ENCODE measurements around the gene EGFL8. TPM values are rescaled to one million over a fixed set of nuclear protein-coding genes. Genes with fewer than 3 reads are reported as not detected.

Gene EGFL8
- total and polyA plus RNA-seq, 2 donors (not counting 3 experiments of a cell fraction or from before 2014, with no cell fraction given) = 9.0 to 12.6 TPM

DNA sequence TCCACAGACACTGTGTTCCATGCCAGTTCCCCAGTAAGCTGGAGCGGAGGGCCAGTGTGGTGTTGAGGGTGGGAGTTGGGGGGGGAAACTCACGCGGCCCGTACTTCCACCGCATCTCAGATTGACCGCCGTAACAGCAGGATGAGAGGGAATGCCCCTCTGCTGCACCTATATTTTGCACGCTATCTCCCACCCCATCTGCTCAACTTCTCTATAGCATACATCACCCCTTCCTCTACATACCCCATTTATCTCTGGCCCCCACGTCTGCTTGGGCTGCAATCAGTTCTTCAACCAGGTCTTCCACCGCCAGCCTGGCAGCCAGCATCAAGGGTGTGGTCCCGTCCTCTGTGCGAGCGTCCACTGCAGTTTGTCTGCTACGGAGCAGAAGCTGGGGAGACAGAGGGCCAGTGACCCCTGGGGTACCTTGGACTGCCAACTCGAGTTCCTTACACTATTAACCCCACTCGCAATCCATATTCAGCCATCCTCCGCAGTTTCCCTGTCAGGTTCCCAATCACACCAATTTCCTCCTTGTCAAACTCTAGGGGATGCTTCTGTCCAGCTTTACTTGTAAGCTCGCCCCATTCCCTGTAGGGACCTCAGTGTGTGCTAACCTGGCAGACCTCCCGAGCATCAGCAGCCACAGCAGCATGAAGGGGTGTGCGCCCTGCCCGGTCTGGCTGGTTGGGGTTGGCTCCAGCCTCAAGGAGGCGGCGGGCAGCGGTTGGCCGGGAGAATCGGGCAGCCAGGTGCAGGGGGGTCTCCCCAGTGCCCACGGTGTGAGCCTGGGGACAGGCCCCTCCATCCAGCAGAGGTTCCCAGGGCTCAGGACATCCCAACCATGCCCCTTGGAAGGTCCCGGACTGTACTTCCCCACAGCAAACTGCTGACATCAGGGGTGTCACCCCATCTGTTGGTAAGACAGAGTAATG, 32.6 kb downstream of the EGFL8 start:
- peaks cover 29% of the 10 kb centered on the region for H3K4me1 ChIP-seq (ENCODE audit: control insufficient read depth, extremely low read depth, insufficient read depth, low read length)
- peak overlapping the region; percentile 13 for H3K4me2 ChIP-seq (ENCODE audit: insufficient read depth, low read length)
- H4K20me1 ChIP-seq (replicated peaks; ENCODE audit: control insufficient read depth, extremely low read depth, insufficient read depth, low read length) = no peaks in the 10 kb centered on the region
- H3K9me1 ChIP-seq (replicated peaks; ENCODE audit: control insufficient read depth, extremely low read depth, insufficient read depth, low read length) = no peaks in the 10 kb centered on the region
- DNase-seq (ENCODE audit: low read depth, low spot score) = peak; percentile 53
- ChIA-PET CTCF (interaction anchor here (0.9 to 1.6 kb wide), 5 partner anchors 45 to 641 kb away, joined by 3 to 7 read pairs (median 3); partner anchors contain the start of genes PRRT1 and TAP2), POLR2A (interaction anchor here (0.6 to 1.6 kb wide), 3 partner anchors 18 to 48 kb away, joined by 3 to 4 read pairs (median 4); no protein-coding TSS in a partner anchor)
- peak overlapping the region; percentile 99 for H3K27ac ChIP-seq (ENCODE audit: insufficient read depth, low read depth, low read length)
- no peaks in the 10 kb centered on the region for H3K27me3 ChIP-seq (ENCODE audit: control insufficient read depth in 2 of 2, insufficient read depth in 2 of 2, low read length in 2 of 2)
- no peak for FAIRE-seq
- H3K36me3 ChIP-seq (ENCODE audit: control insufficient read depth in 2 of 2, extremely low read depth in 1 of 2, insufficient read depth in 2 of 2, low read length in 2 of 2) = peaks cover 2 to 5% of the 10 kb centered on the region in 2 experiments
- TF ChIP-seq, protein P1, sequence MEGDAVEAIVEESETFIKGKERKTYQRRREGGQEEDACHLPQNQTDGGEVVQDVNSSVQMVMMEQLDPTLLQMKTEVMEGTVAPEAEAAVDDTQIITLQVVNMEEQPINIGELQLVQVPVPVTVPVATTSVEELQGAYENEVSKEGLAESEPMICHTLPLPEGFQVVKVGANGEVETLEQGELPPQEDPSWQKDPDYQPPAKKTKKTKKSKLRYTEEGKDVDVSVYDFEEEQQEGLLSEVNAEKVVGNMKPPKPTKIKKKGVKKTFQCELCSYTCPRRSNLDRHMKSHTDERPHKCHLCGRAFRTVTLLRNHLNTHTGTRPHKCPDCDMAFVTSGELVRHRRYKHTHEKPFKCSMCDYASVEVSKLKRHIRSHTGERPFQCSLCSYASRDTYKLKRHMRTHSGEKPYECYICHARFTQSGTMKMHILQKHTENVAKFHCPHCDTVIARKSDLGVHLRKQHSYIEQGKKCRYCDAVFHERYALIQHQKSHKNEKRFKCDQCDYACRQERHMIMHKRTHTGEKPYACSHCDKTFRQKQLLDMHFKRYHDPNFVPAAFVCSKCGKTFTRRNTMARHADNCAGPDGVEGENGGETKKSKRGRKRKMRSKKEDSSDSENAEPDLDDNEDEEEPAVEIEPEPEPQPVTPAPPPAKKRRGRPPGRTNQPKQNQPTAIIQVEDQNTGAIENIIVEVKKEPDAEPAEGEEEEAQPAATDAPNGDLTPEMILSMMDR (IDR thresholded peaks at IDR 0.05; ENCODE audit: extremely low read depth in 1 of 2, insufficient read depth in 1 of 2, low read depth in 1 of 2, low read length in 2 of 2) = no peak
- peak; percentile 48 for TF ChIP-seq POLR2AphosphoS5 (IDR thresholded peaks at IDR 0.05; ENCODE audit: insufficient read depth, low read depth, low read length)
- H2AFZ ChIP-seq (ENCODE audit: low read depth, low read length) = no peak overlapping the region
- peak overlapping the region; percentile 99 for H3K9ac ChIP-seq (replicated peaks; ENCODE audit: extremely low read depth, insufficient read depth, low read length)
- intact Hi-C loops (cut with micrococcal nuclease) = loop anchor here (1.0 to 10.0 kb wide), 5 partner anchors 48 to 532 kb away; partner anchors contain the start of genes C6orf47, CSNK2B, GPANK1 and LY6G5B
- dilution Hi-C loops (cut with MboI; ENCODE audit: extremely low pct_ligation_motif_present, low sequenced_read_pairs) = no loop called here
- BruUV-seq (replicated peaks) = no TSS peak
- H3K4me3 ChIP-seq (replicated peaks in 1 of 3; ENCODE audit: insufficient read depth in 1 of 3, low read depth in 1 of 3, low read length in 3 of 3) = peak overlapping the region in 2 of 3 experiments; percentile 6 to 48
- H3K79me2 ChIP-seq (ENCODE audit: control insufficient read depth, insufficient read depth, low read length) = peaks cover 3% of the 10 kb centered on the region
- no peaks in the 10 kb centered on the region for H3K9me3 ChIP-seq (replicated peaks; ENCODE audit: control insufficient read depth, insufficient read depth, low read length)

DNA sequence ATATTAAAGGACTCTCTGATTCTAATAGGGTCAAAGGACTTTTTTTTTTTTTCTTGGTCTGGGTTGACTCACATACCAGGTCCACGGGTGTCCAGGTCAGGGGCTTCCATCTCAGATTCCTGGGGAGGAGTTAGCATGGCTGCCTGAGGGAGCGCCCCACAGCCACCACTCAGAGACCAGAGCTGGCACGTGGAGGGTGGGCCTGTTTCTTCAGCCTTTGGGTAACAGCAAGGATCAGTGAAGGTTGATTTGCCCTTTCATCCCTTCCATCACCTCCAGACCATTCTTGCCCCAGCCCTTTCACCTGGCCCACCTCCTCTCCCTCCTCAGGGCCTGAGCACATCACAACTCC, 33.9 kb downstream of the EGFL8 start:
- H2AFZ ChIP-seq (ENCODE audit: low read depth, low read length) = no peak overlapping the region
- peak overlapping the region; percentile 13 for H3K27ac ChIP-seq (ENCODE audit: insufficient read depth, low read depth, low read length)
- no peak for FAIRE-seq
- no peak for DNase-seq (ENCODE audit: low read depth, low spot score)
- intact Hi-C loops (cut with micrococcal nuclease) (loop anchor here (10.0 kb wide), 2 partner anchors 154 to 534 kb away; partner anchors contain the start of genes C6orf47, CSNK2B, GPANK1 and LY6G5B), dilution Hi-C loops (cut with MboI; ENCODE audit: extremely low pct_ligation_motif_present, low sequenced_read_pairs) (no loop called here)
- no TSS peak for BruUV-seq (replicated peaks)
- POLR2A ChIA-PET = no interaction called here
- H3K79me2 ChIP-seq (ENCODE audit: control insufficient read depth, insufficient read depth, low read length) = no peaks in the 10 kb centered on the region
- no peaks in the 10 kb centered on the region for H4K20me1 ChIP-seq (replicated peaks; ENCODE audit: control insufficient read depth, extremely low read depth, insufficient read depth, low read length)
- H3K9me3 ChIP-seq (replicated peaks; ENCODE audit: control insufficient read depth, insufficient read depth, low read length) = no peaks in the 10 kb centered on the region
- H3K9me1 ChIP-seq (replicated peaks; ENCODE audit: control insufficient read depth, extremely low read depth, insufficient read depth, low read length) = no peaks in the 10 kb centered on the region
- peaks cover 19% of the 10 kb centered on the region for H3K4me1 ChIP-seq (ENCODE audit: control insufficient read depth, extremely low read depth, insufficient read depth, low read length)
- peaks cover 2 to 5% of the 10 kb centered on the region in 2 experiments for H3K36me3 ChIP-seq (ENCODE audit: control insufficient read depth in 2 of 2, extremely low read depth in 1 of 2, insufficient read depth in 2 of 2, low read length in 2 of 2)
- no peak overlapping the region for H3K4me3 ChIP-seq (replicated peaks in 1 of 3; ENCODE audit: insufficient read depth in 1 of 3, low read depth in 1 of 3, low read length in 3 of 3)
- H3K27me3 ChIP-seq (ENCODE audit: control insufficient read depth in 2 of 2, insufficient read depth in 2 of 2, low read length in 2 of 2) = no peaks in the 10 kb centered on the region
- CTCF ChIA-PET = interaction anchor here (1.0 kb wide), 1 partner anchor 640 kb away, joined by 3 read pairs; the partner anchor contains the start of gene TAP2
- H3K4me2 ChIP-seq (ENCODE audit: insufficient read depth, low read length) = no peak overlapping the region
- H3K9ac ChIP-seq (replicated peaks; ENCODE audit: extremely low read depth, insufficient read depth, low read length) = no peak overlapping the region
- TF ChIP-seq POLR2A (IDR thresholded peaks at IDR 0.05; ENCODE audit: low read depth, low read length) = no peak
- no peak for TF ChIP-seq GATA2 (IDR thresholded peaks at IDR 0.05; ENCODE audit: insufficient read depth, insufficient read length, low read depth, low read length)
- TF ChIP-seq, protein P2, sequence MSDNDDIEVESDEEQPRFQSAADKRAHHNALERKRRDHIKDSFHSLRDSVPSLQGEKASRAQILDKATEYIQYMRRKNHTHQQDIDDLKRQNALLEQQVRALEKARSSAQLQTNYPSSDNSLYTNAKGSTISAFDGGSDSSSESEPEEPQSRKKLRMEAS (IDR thresholded peaks at IDR 0.05; ENCODE audit: insufficient read depth, insufficient read length) = no peak
- no peak for TF ChIP-seq MYC (IDR thresholded peaks at IDR 0.05; ENCODE audit: low read depth, low read length)
- no peak for TF ChIP-seq JUN (IDR thresholded peaks at IDR 0.05; ENCODE audit: borderline replicate concordance, insufficient read depth, insufficient read length, low read depth)
- no peak for TF ChIP-seq POLR2AphosphoS5 (IDR thresholded peaks at IDR 0.05; ENCODE audit: insufficient read depth, low read depth, low read length)
- TF ChIP-seq FOS (IDR thresholded peaks at IDR 0.05; ENCODE audit: borderline replicate concordance, insufficient read depth, low read length) = no peak
- TF ChIP-seq, protein P1 (IDR thresholded peaks at IDR 0.05; ENCODE audit: extremely low read depth in 1 of 2, insufficient read depth in 1 of 2, low read depth in 1 of 2, low read length in 2 of 2) = no peak
- TF ChIP-seq EZH2 (IDR thresholded peaks at IDR 0.05; ENCODE audit: borderline replicate concordance, low read depth, low read length, severe bottlenecking) = no peak

All from endothelial cell of umbilical vein (primary cell).